ENCODE data around the gene PEBP1. TPM values are rescaled to one million over a fixed set of nuclear protein-coding genes. Genes with fewer than 3 reads are reported as not detected.

The PEBP1 gene
- total RNA-seq, 2 donors from 2014 or later = 136 to 334 TPM

GRCh38 chr12:118098911-118099671 is 36.8 kb upstream of the PEBP1 start:
- no peak for DNase-seq
- Histone ChIP-seq H3K36me3 (replicated peaks in 1 of 2; ENCODE audit: insufficient read depth in 1 of 2, low read depth in 2 of 2) (no peaks in the 10 kb centered on the region), H3K9me3 (no peaks in the 10 kb centered on the region), H3K27ac (no peak overlapping the region), H3K4me1 (peaks cover 15% of the 10 kb centered on the region), H3K4me3 (no peak overlapping the region), H3K27me3 (no peaks in the 10 kb centered on the region)
- no peak for ATAC-seq
- intact Hi-C loops (cut with DNase I) = no loop called here
- WGBS, 2 donors = 86 to 89% methylated on average over 12 of the region's 12 CpGs
- TF ChIP-seq POLR2A (IDR thresholded peaks at IDR 0.05) (no peak), CTCF (IDR thresholded peaks at IDR 0.05) (no peak)

- DNase-seq (no peak), ATAC-seq (no peak)
- no peak overlapping the region for H3K4me3 ChIP-seq
- no peaks in the 10 kb centered on the region for H3K36me3 ChIP-seq (replicated peaks in 1 of 2; ENCODE audit: insufficient read depth in 1 of 2, low read depth in 2 of 2)
- TF ChIP-seq CTCF (IDR thresholded peaks at IDR 0.05) = no peak
- TF ChIP-seq POLR2A (IDR thresholded peaks at IDR 0.05) = no peak
- 83 to 85% methylated on average over 3 of the region's 3 CpGs for WGBS, 2 donors
- no peaks in the 10 kb centered on the region for H3K9me3 ChIP-seq
- H3K4me1 ChIP-seq = peaks cover 15% of the 10 kb centered on the region
- H3K27me3 ChIP-seq = no peaks in the 10 kb centered on the region
- no peak overlapping the region for H3K27ac ChIP-seq
- intact Hi-C loops (cut with DNase I) = no loop called here
Measured at GRCh38 chr12:118101051-118101450, 34.9 kb upstream of the PEBP1 start.

GRCh38 chr12:118102070-118102469 is 33.9 kb upstream of the PEBP1 start:
- intact Hi-C loops (cut with DNase I) = no loop called here

GRCh38 chr12:118102609-118103008 is 33.3 kb upstream of the PEBP1 start:
- 43 to 44% methylated on average over 5 of the region's 5 CpGs for WGBS, 2 donors
- ATAC-seq = no peak
- peaks cover 15% of the 10 kb centered on the region for H3K4me1 ChIP-seq
- no peaks in the 10 kb centered on the region for H3K27me3 ChIP-seq
- peak overlapping the region in 1 of 2 donors; percentile 85 for H3K4me3 ChIP-seq
- no peaks in the 10 kb centered on the region for H3K9me3 ChIP-seq
- intact Hi-C loops (cut with DNase I) = no loop called here
- DNase-seq = no peak
- no peak for TF ChIP-seq POLR2A (IDR thresholded peaks at IDR 0.05)
- no peak for TF ChIP-seq CTCF (IDR thresholded peaks at IDR 0.05)
- H3K36me3 ChIP-seq (replicated peaks in 1 of 2; ENCODE audit: insufficient read depth in 1 of 2, low read depth in 2 of 2) = no peaks in the 10 kb centered on the region
- H3K27ac ChIP-seq = peak overlapping the region in 3 of 4 donors; percentile 77 to 92 (median 87)

More at GRCh38 chr12:118102070-118102469, 33.9 kb upstream of the PEBP1 start:
- Histone ChIP-seq H3K9me3 (no peaks in the 10 kb centered on the region), H3K27ac (peak overlapping the region in 3 of 4 donors; percentile 8 to 92 (median 77)), H3K36me3 (replicated peaks in 1 of 2; ENCODE audit: insufficient read depth in 1 of 2, low read depth in 2 of 2) (no peaks in the 10 kb centered on the region), H3K4me1 (peaks cover 15% of the 10 kb centered on the region), H3K4me3 (no peak overlapping the region), H3K27me3 (no peaks in the 10 kb centered on the region)
- WGBS, 2 donors = 60 to 64% methylated on average over 5 to 6 of the region's 6 CpGs
- no peak for ATAC-seq
- DNase-seq = peak in 3 of 4 donors; percentile 18 to 41 (median 31)
- TF ChIP-seq POLR2A (IDR thresholded peaks at IDR 0.05) (no peak), CTCF (IDR thresholded peaks at IDR 0.05) (no peak)

GRCh38 chr12:118103201-118103600 is 32.7 kb upstream of the PEBP1 start:
- Histone ChIP-seq H3K9me3 (no peaks in the 10 kb centered on the region), H3K27ac (peak overlapping the region; percentile 70 to 92 (median 82)), H3K4me1 (peaks cover 14% of the 10 kb centered on the region), H3K27me3 (no peaks in the 10 kb centered on the region), H3K36me3 (replicated peaks in 1 of 2; ENCODE audit: insufficient read depth in 1 of 2, low read depth in 2 of 2) (no peaks in the 10 kb centered on the region), H3K4me3 (peak overlapping the region; percentile 85 to 88)
- 0 to 1% methylated on average over 19 to 32 of the region's 32 CpGs for WGBS, 2 donors
- ATAC-seq = peak; percentile 13
- intact Hi-C loops (cut with DNase I) = no loop called here
- no peak for TF ChIP-seq CTCF (IDR thresholded peaks at IDR 0.05)
- no peak for TF ChIP-seq POLR2A (IDR thresholded peaks at IDR 0.05)
- DNase-seq = peak in 2 of 4 donors; percentile 7 to 34

All from body of pancreas (tissue), 4 donors.